Measurements from ENCODE around the gene RAD51B.

RAD51B gene

DNA sequence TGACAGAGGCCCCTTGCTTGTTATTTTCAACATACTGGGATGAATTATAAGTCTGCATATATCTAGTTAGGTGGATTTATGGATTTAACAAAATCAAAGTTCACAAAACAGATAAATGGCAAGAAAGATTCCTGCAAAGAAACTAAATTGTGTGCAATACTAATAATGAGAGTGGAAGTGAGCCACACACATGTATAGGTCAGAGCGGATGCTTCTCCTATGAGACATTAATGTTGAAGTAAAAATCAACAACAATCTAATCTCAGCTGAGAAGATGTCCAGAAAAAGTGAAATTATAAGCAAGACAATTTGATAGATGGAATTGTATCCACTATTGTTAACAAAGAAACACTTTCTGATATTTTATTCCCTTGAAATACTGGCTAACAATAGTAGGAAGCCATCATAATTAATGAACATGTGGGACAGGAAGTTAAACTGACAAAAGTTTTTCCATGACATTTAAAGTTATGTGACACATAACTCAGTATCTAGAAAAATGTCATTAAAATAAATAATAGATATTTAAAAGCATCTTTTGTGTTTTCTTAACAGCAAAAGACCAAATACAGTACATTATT is 39.7 kb downstream of the RAD51B start:
- H3K9ac ChIP-seq (ENCODE audit: low read length): no peak overlapping the region
- H3K27me3 ChIP-seq (replicated peaks; ENCODE audit: insufficient read depth, low read length): no peaks in the 10 kb centered on the region
- H3K4me2 ChIP-seq (ENCODE audit: low read depth, low read length): no peak overlapping the region
- H3K9me2 ChIP-seq (replicated peaks; ENCODE audit: insufficient read depth, low read length): no peaks in the 10 kb centered on the region
- H4K20me1 ChIP-seq (ENCODE audit: insufficient read depth, low read length): no peaks in the 10 kb centered on the region
- no peaks in the 10 kb centered on the region for H3K9me3 ChIP-seq (replicated peaks; ENCODE audit: insufficient read depth, low read length)
- no peaks in the 10 kb centered on the region for H3K36me3 ChIP-seq (replicated peaks; ENCODE audit: insufficient read depth, low read length)
- no peaks in the 10 kb centered on the region for H3K79me2 ChIP-seq (ENCODE audit: low read length)
- no peak overlapping the region for H3K27ac ChIP-seq (ENCODE audit: low read length)
- H3K4me3 ChIP-seq (ENCODE audit: low read length): no peak overlapping the region
- H3K4me1 ChIP-seq (ENCODE audit: low read length): no peaks in the 10 kb centered on the region
- no peak for DNase-seq
- TF ChIP-seq EZH2 (optimal IDR thresholded peaks at IDR 0.05; ENCODE audit: low read depth, low read length): no peak
- TF ChIP-seq, protein P1, sequence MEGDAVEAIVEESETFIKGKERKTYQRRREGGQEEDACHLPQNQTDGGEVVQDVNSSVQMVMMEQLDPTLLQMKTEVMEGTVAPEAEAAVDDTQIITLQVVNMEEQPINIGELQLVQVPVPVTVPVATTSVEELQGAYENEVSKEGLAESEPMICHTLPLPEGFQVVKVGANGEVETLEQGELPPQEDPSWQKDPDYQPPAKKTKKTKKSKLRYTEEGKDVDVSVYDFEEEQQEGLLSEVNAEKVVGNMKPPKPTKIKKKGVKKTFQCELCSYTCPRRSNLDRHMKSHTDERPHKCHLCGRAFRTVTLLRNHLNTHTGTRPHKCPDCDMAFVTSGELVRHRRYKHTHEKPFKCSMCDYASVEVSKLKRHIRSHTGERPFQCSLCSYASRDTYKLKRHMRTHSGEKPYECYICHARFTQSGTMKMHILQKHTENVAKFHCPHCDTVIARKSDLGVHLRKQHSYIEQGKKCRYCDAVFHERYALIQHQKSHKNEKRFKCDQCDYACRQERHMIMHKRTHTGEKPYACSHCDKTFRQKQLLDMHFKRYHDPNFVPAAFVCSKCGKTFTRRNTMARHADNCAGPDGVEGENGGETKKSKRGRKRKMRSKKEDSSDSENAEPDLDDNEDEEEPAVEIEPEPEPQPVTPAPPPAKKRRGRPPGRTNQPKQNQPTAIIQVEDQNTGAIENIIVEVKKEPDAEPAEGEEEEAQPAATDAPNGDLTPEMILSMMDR (IDR thresholded peaks at IDR 0.05; ENCODE audit: low read length): no peak
- TF ChIP-seq EZH2phosphoT487 (IDR thresholded peaks at IDR 0.05; ENCODE audit: low read length): no peak
- H2AFZ ChIP-seq (ENCODE audit: low read length): no peak overlapping the region
- H3F3A ChIP-seq (ENCODE audit: insufficient read depth, low read length): no peaks in the 10 kb centered on the region

DNA sequence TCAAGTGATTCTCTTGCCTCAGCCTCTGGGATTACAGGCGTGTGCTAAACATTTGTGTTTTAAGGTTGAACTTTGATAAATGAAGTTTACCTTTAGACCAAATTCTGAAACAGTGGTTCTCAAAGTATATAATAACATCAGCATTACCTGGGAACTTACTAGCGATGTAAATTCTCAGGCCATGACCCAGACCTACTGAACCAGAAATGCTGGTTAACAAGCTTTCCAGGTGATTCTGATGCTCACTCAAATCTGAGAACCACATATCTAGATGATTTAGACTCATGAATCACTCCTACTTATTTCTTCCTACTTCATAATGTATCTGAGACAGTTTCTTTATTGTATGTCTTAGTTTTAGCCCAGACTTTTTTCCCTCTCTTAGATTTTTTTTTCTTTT is 43.6 kb downstream of the RAD51B start:
- H3K27ac ChIP-seq (ENCODE audit: low read length): no peak overlapping the region
- no peak for DNase-seq
- H2AFZ ChIP-seq (ENCODE audit: low read length): no peak overlapping the region
- H3K27me3 ChIP-seq (replicated peaks; ENCODE audit: insufficient read depth, low read length): no peaks in the 10 kb centered on the region
- no peaks in the 10 kb centered on the region for H3K4me1 ChIP-seq (ENCODE audit: low read length)
- no peaks in the 10 kb centered on the region for H3K9me3 ChIP-seq (replicated peaks; ENCODE audit: insufficient read depth, low read length)
- no peak overlapping the region for H3K4me2 ChIP-seq (ENCODE audit: low read depth, low read length)
- H4K20me1 ChIP-seq (ENCODE audit: insufficient read depth, low read length): no peaks in the 10 kb centered on the region
- no peaks in the 10 kb centered on the region for H3K36me3 ChIP-seq (replicated peaks; ENCODE audit: insufficient read depth, low read length)
- no peak overlapping the region for H3K4me3 ChIP-seq (ENCODE audit: low read length)
- TF ChIP-seq EZH2phosphoT487 (IDR thresholded peaks at IDR 0.05; ENCODE audit: low read length): no peak
- TF ChIP-seq, protein P1 (IDR thresholded peaks at IDR 0.05; ENCODE audit: low read length): no peak
- no peak for TF ChIP-seq EZH2 (optimal IDR thresholded peaks at IDR 0.05; ENCODE audit: low read depth, low read length)
- no peaks in the 10 kb centered on the region for H3F3A ChIP-seq (ENCODE audit: insufficient read depth, low read length)
- no peaks in the 10 kb centered on the region for H3K79me2 ChIP-seq (ENCODE audit: low read length)
- no peak overlapping the region for H3K9ac ChIP-seq (ENCODE audit: low read length)
- H3K9me2 ChIP-seq (replicated peaks; ENCODE audit: insufficient read depth, low read length): no peaks in the 10 kb centered on the region

DNA sequence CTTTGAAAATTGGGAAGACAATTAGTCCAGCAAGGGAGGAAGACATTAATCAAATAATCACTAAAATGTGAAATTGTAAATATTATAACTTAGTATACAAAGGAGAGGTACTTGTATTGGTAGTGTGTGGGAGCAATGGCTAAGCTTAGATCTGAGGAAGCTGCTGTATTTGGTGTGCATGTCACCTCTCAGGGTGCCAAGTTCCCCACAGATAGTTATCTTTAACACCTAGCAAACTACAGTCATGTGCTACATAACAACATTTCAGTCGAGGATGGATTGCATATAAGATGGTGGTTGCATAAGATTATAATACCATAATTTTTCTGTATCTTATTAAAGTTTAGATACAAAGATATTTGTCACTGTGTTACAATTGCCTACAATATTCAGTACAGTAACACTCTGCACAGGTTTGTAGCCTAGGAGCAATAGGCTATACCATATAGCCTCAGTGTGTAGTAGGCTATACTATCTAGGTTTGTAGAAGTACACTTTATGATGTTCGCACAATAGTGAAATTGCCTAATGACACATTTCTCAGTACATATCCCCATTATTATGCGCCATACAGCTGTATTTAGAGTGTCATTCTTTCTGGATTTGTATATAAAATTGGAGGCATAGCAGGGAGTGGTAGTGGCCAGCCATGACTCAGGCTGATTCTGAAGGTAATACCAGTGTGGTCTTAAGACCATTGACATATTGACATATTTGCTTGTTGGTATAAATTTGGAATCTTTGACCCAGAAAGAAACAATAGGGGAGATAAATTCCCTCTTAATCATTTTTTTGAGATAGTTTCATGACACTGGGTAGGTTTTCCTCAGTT is 55.8 kb downstream of the RAD51B start:
- TF ChIP-seq EZH2phosphoT487 (IDR thresholded peaks at IDR 0.05; ENCODE audit: low read length) (no peak), EZH2 (optimal IDR thresholded peaks at IDR 0.05; ENCODE audit: low read depth, low read length) (no peak)
- TF ChIP-seq, protein P1 (IDR thresholded peaks at IDR 0.05; ENCODE audit: low read length): no peak
- Histone ChIP-seq H3K79me2 (ENCODE audit: low read length) (no peaks in the 10 kb centered on the region), H4K20me1 (ENCODE audit: insufficient read depth, low read length) (no peaks in the 10 kb centered on the region), H3K36me3 (replicated peaks; ENCODE audit: insufficient read depth, low read length) (no peaks in the 10 kb centered on the region), H3K4me1 (ENCODE audit: low read length) (peaks cover 2% of the 10 kb centered on the region; the same call in 1 of the 2 replicates), H3K27ac (ENCODE audit: low read length) (no peak overlapping the region), H3K4me2 (ENCODE audit: low read depth, low read length) (no peak overlapping the region), H3F3A (ENCODE audit: insufficient read depth, low read length) (no peaks in the 10 kb centered on the region), H3K9me2 (replicated peaks; ENCODE audit: insufficient read depth, low read length) (no peaks in the 10 kb centered on the region), H3K27me3 (replicated peaks; ENCODE audit: insufficient read depth, low read length) (no peaks in the 10 kb centered on the region), H3K9me3 (replicated peaks; ENCODE audit: insufficient read depth, low read length) (no peaks in the 10 kb centered on the region), H3K9ac (ENCODE audit: low read length) (no peak overlapping the region), H2AFZ (ENCODE audit: low read length) (no peak overlapping the region), H3K4me3 (ENCODE audit: low read length) (no peak overlapping the region)
- DNase-seq: no peak
